ENCODE data around the gene ONECUT3.
"Not testable (repeated sequence)": the region's sequence is repeated elsewhere in the genome, so short reads cannot be mapped to it uniquely, and the experiment has no call there.

ONECUT3 gene

GRCh38 chr19:1787116-1787515, 33.8 kb downstream of the ONECUT3 start:
- TF ChIP-seq, protein P1, sequence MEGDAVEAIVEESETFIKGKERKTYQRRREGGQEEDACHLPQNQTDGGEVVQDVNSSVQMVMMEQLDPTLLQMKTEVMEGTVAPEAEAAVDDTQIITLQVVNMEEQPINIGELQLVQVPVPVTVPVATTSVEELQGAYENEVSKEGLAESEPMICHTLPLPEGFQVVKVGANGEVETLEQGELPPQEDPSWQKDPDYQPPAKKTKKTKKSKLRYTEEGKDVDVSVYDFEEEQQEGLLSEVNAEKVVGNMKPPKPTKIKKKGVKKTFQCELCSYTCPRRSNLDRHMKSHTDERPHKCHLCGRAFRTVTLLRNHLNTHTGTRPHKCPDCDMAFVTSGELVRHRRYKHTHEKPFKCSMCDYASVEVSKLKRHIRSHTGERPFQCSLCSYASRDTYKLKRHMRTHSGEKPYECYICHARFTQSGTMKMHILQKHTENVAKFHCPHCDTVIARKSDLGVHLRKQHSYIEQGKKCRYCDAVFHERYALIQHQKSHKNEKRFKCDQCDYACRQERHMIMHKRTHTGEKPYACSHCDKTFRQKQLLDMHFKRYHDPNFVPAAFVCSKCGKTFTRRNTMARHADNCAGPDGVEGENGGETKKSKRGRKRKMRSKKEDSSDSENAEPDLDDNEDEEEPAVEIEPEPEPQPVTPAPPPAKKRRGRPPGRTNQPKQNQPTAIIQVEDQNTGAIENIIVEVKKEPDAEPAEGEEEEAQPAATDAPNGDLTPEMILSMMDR (IDR thresholded peaks at IDR 0.05; ENCODE audit: borderline replicate concordance, insufficient read depth, low read depth, low read length), result no peak
- no peak overlapping the region for H3K4me3 ChIP-seq (ENCODE audit: low read depth, low read length)

DNA sequence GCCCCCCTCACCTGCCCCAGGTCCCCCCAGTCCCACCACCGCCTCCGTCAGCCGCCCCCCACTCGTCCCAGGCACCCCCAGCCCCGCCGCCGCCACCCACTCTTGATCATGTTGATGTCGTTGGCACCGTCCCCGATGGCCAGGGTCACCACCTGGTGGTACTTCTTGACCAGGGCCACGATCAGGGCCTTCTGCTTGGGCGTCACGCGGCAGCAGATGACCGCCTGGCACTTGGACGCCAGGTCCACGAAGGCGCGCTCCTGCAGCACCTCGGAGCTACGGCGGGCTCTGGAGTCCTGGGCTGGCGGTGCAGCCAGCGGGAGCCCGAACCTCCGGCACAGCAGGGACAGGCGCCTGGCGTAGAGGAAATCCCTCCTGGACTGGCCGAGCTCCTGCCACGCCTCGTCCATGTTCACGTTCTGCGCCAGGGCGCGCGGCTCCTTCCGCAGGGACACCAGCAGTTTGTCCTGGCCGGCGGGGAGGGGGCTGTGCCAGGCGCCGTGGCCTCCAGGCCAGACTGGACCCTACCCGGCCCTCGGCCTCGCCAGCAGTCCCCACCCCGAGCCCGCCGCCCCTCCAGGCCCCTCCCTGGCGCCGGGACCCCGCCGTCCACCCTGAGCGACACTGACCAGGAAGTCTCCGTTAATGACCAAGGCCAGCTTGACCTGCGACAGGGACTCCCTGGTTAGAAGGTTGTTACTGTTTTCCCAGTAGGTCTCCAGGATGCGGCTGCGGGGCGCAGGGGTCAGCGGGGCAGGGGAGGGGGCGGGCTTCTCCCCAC, 36.1 kb downstream of the ONECUT3 start:
- no peak overlapping the region for H3K4me3 ChIP-seq (ENCODE audit: low read depth, low read length)
- TF ChIP-seq, protein P1 (IDR thresholded peaks at IDR 0.05; ENCODE audit: borderline replicate concordance, insufficient read depth, low read depth, low read length), result no peak

- no peak overlapping the region for H3K4me3 ChIP-seq (ENCODE audit: low read depth, low read length)
- TF ChIP-seq, protein P1 (IDR thresholded peaks at IDR 0.05; ENCODE audit: borderline replicate concordance, insufficient read depth, low read depth, low read length), result no peak
Measured at GRCh38 chr19:1790054-1790792, 36.9 kb downstream of the ONECUT3 start.

GRCh38 chr19:1791879-1792278, 38.6 kb downstream of the ONECUT3 start:
- H3K4me3 ChIP-seq (ENCODE audit: low read depth, low read length), result no peak overlapping the region

GRCh38 chr19:1794424-1795172, 41.3 kb downstream of the ONECUT3 start:
- no peak overlapping the region for H3K4me3 ChIP-seq (ENCODE audit: low read depth, low read length)

More at GRCh38 chr19:1791879-1792278, 38.6 kb downstream of the ONECUT3 start:
- TF ChIP-seq, protein P1 (IDR thresholded peaks at IDR 0.05; ENCODE audit: borderline replicate concordance, insufficient read depth, low read depth, low read length), result no peak

GRCh38 chr19:1796395-1797142, 43.3 kb downstream of the ONECUT3 start:
- no peak overlapping the region for H3K4me3 ChIP-seq (ENCODE audit: low read depth, low read length)
- TF ChIP-seq, protein P1 (IDR thresholded peaks at IDR 0.05; ENCODE audit: borderline replicate concordance, insufficient read depth, low read depth, low read length), result no peak

More at GRCh38 chr19:1794424-1795172, 41.3 kb downstream of the ONECUT3 start:
- TF ChIP-seq, protein P1 (IDR thresholded peaks at IDR 0.05; ENCODE audit: borderline replicate concordance, insufficient read depth, low read depth, low read length), result no peak

DNA sequence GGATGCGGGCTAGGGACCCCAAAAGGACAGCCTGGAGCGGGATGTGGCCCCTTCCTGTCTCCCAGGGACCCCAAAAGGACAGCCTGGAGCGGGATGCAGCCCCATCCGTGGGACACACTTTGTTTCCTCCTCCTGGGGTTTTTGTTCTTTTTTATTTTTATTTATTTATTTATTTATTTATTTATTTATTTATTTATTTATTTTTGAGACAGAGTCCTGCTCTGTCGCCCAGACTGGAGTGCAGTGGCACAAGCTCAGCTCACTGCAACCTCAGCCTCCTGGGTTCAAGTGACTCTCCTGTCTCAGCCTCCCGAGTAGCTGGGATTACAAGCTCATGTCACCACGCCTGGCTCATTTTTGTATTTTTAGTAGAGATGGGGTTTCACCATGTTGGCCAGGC, 44.0 kb downstream of the ONECUT3 start:
- not testable (repeated sequence) for H3K4me3 ChIP-seq (ENCODE audit: low read depth, low read length)
